Activated T-cell treated with anti-CD3 and anti-CD28 coated beads, Interleukin-2, amount 50 U/mL, for 1 hour (primary cell): Measurements from ENCODE around the gene KIAA1210.

Experiments used
- DNase-seq: peaks from one replicate; pipeline ENCODE4 v3.0.0-alpha.2; 2020

The KIAA1210 gene

GRCh38 chrX:119127650-119128049 is at the start of gene KIAA1210:
Gene KIAA1210, minus strand, starts transcription at chrX:119127812. Its CDS starts 4,170 bp downstream, at chrX:119123642.
- DNase-seq = no peak

- no peak for DNase-seq
These were observed 49.7 kb upstream of the KIAA1210 start for GRCh38 chrX:119177278-119177677.

GRCh38 chrX:119174900-119175299 is 47.3 kb upstream of the KIAA1210 start:
- DNase-seq = no peak

- DNase-seq = no peak
These were observed 40.5 kb upstream of the KIAA1210 start for GRCh38 chrX:119168104-119168503.

- no peak for DNase-seq
These were observed 30.6 kb upstream of the KIAA1210 start for GRCh38 chrX:119158226-119158625.

- DNase-seq = no peak
These were observed 28.6 kb upstream of the KIAA1210 start for GRCh38 chrX:119156241-119156640.

GRCh38 chrX:119155416-119156035 is 27.9 kb upstream of the KIAA1210 start:
- no peak for DNase-seq

- no peak for DNase-seq
These were observed 23.4 kb upstream of the KIAA1210 start for GRCh38 chrX:119151051-119151380.

- no peak for DNase-seq
These were observed 22.8 kb upstream of the KIAA1210 start for GRCh38 chrX:119150163-119151050.

GRCh38 chrX:119147486-119147885 is 19.9 kb upstream of the KIAA1210 start:
- DNase-seq = no peak

GRCh38 chrX:119145241-119145653 is 17.6 kb upstream of the KIAA1210 start:
- DNase-seq = no peak

- no peak for DNase-seq
These were observed 6.9 kb upstream of the KIAA1210 start for GRCh38 chrX:119134466-119134865.

- DNase-seq = no peak
These were observed 5.3 kb upstream of the KIAA1210 start for GRCh38 chrX:119132961-119133360.

- DNase-seq = no peak
These were observed 4.7 kb upstream of the KIAA1210 start for GRCh38 chrX:119132316-119132715.

GRCh38 chrX:119130911-119131310 is 3.3 kb upstream of the KIAA1210 start:
- DNase-seq = no peak

GRCh38 chrX:119121341-119121740 is 6.3 kb downstream of the KIAA1210 start:
- DNase-seq = no peak

GRCh38 chrX:119118780-119119395 is 8.7 kb downstream of the KIAA1210 start:
- DNase-seq = peak; percentile 55

GRCh38 chrX:119107206-119107605 is 20.4 kb downstream of the KIAA1210 start:
- no peak for DNase-seq

GRCh38 chrX:119105826-119106225 is 21.8 kb downstream of the KIAA1210 start:
- DNase-seq = no peak

- no peak for DNase-seq
These were observed 26.4 kb downstream of the KIAA1210 start for GRCh38 chrX:119101168-119101567.

GRCh38 chrX:119095936-119096335 is 31.7 kb downstream of the KIAA1210 start:
- no peak for DNase-seq

GRCh38 chrX:119094819-119095218 is 32.8 kb downstream of the KIAA1210 start:
- no peak for DNase-seq

GRCh38 chrX:119093991-119094735 is 33.4 kb downstream of the KIAA1210 start:
- no peak for DNase-seq
